SK-N-SH (cell line): ENCODE measurements around the gene PFKFB3. TPM values are rescaled to one million over a fixed set of nuclear protein-coding genes. Genes with fewer than 3 reads are reported as not detected.

Source experiments
- CTCF ChIA-PET: fragments of 300-600, 350-600 bp; formaldehyde crosslinking; extraction: SDS; loops from one replicate; lab custom pipeline; 2021; lab: Yijun Ruan, JAX
- POLR2A ChIA-PET: fragments of 350-600 bp; sonication (Branson Sonifier 250); formaldehyde crosslinking; extraction: SDS; loops from one replicate; lab custom pipeline; 2020; ENCODE audit warnings: antibody characterized with exemption, inconsistent platforms; lab: Yijun Ruan, JAX
- DNase-seq: peaks from one replicate; pipeline ENCODE4 v3.0.0; 2012
- H2AFZ ChIP-seq: fragments of 200-600 bp; sonication (generic); 2 replicates; pipeline ENCODE4 v1.8.1; 2016; ENCODE audit warnings: antibody characterized with exemption, mild to moderate bottlenecking, low read depth
- H3F3A ChIP-seq: fragments of 200-600 bp; sonication (generic); replicated peaks from 2 replicates; pipeline ENCODE3; 2016; ENCODE audit warnings: antibody characterized with exemption, mild to moderate bottlenecking; ENCODE audit not compliant: insufficient read depth
- H3K27ac ChIP-seq, 2 experiments: fragments of 200-500 bp in 1 of 2; fragments of 200-600 bp in 1 of 2; sonication (Bioruptor generic) in 1 of 2; sonication (generic), shearing (Covaris generic) in 1 of 2; 2 replicates each; pipeline versions ENCODE4 v1.5.1 to v1.6.1; 2014 to 2016; ENCODE audit warnings: low read depth in 2 of 2, inconsistent platforms in 1 of 2, low read length in 1 of 2, mild to moderate bottlenecking in 1 of 2, mixed read lengths in 1 of 2
- H3K27me3 ChIP-seq: fragments of 200-600 bp; sonication (generic), shearing (Covaris generic); 2 replicates; pipeline ENCODE4 v1.6.1; 2016; ENCODE audit warnings: mixed run types; ENCODE audit not compliant: insufficient read depth
- H3K36me3 ChIP-seq, 2 experiments: fragments of 200-500 bp in 1 of 2; fragments of 200-600 bp in 1 of 2; sonication (Bioruptor generic) in 1 of 2; sonication (generic) in 1 of 2; replicated peaks in 1 of 2; 2 replicates each; pipeline versions ENCODE3 to v1.5.1; 2014 to 2016; ENCODE audit warnings: low read length in 1 of 2, mild to moderate bottlenecking in 1 of 2; ENCODE audit not compliant: insufficient read depth in 2 of 2, control insufficient read depth in 1 of 2
- H3K4me1 ChIP-seq, 2 experiments: fragments of 200-500 bp in 1 of 2; fragments of 200-600 bp in 1 of 2; sonication (Bioruptor generic) in 1 of 2; sonication (generic), shearing (Covaris generic) in 1 of 2; 2 replicates each; pipeline versions ENCODE4 v1.5.1 to v1.6.1; 2014 to 2016; ENCODE audit warnings: low read depth in 1 of 2, low read length in 1 of 2, mixed run types in 1 of 2; ENCODE audit not compliant: insufficient read depth in 2 of 2, control insufficient read depth in 1 of 2
- H3K4me2 ChIP-seq: fragments of 200-600 bp; sonication (generic), shearing (Covaris generic); 2 replicates; pipeline ENCODE4 v1.6.1; 2017; ENCODE audit warnings: mixed run types
- H3K4me3 ChIP-seq, 2 experiments: fragments of 200-500 bp in 1 of 2; fragments of 200-600 bp in 1 of 2; sonication (Bioruptor generic) in 1 of 2; sonication (generic), shearing (Covaris generic) in 1 of 2; 2 replicates each; pipeline versions ENCODE4 v1.5.1 to v1.8.1; 2014 to 2016; ENCODE audit warnings: low read depth in 2 of 2, inconsistent platforms in 1 of 2, low read length in 1 of 2, mild to moderate bottlenecking in 1 of 2, mixed read lengths in 1 of 2, moderate library complexity in 1 of 2
- H3K79me2 ChIP-seq: fragments of 200-600 bp; sonication (generic); 2 replicates; pipeline ENCODE4 v1.8.1; 2017; ENCODE audit warnings: mild to moderate bottlenecking; ENCODE audit not compliant: insufficient read depth
- H3K9ac ChIP-seq: fragments of 200-600 bp; sonication (generic); 2 replicates; pipeline ENCODE4 v1.6.1; 2017; ENCODE audit warnings: mixed run types
- H3K9me2 ChIP-seq: fragments of 200-600 bp; sonication (generic); 2 replicates; pipeline ENCODE4 v1.6.1; 2017; ENCODE audit warnings: mixed run types
- H3K9me3 ChIP-seq: fragments of 200-600 bp; sonication (generic); 2 replicates; pipeline ENCODE4 v1.6.1; 2017; ENCODE audit warnings: mixed run types, mild to moderate bottlenecking, moderate library complexity
- H4K20me1 ChIP-seq: fragments of 200-600 bp; sonication (generic); 2 replicates; pipeline ENCODE4 v1.6.1; 2017; ENCODE audit warnings: mild to moderate bottlenecking, mixed run types; ENCODE audit not compliant: insufficient read depth
- CHD2 ChIP-seq: fragments of 150-350 bp; IDR thresholded peaks from 2 replicates; pipeline ENCODE4 v1.6.1; 2018; ENCODE audit warnings: low read length; ENCODE audit not compliant: partially characterized antibody
- ELF1 ChIP-seq: IDR thresholded peaks from 2 replicates; pipeline ENCODE4 v1.4.0; 2012
- EP300 ChIP-seq, 2 experiments: IDR thresholded peaks; 2 replicates each; pipeline versions ENCODE4 v1.4.0 to v1.6.1; 2012; ENCODE audit warnings: borderline replicate concordance in 1 of 2, low read depth in 1 of 2, low read length in 1 of 2
- EZH2phosphoT487 ChIP-seq: fragments of 200-600 bp; sonication (generic); IDR thresholded peaks from 2 replicates; pipeline ENCODE4 v1.6.1; 2017; ENCODE audit warnings: low read depth, mixed run types, mild to moderate bottlenecking, antibody characterized with exemption, moderate library complexity, borderline replicate concordance
- GATA2 ChIP-seq: sonication (generic); formaldehyde crosslinking; IDR thresholded peaks from 2 replicates; pipeline ENCODE4 v1.5.0; 2020; ENCODE audit warnings: mild to moderate bottlenecking, missing genetic modification reagents
- JUND ChIP-seq: IDR thresholded peaks from 2 replicates; pipeline ENCODE4 v1.4.0; 2012
- MXI1 ChIP-seq: IDR thresholded peaks from 2 replicates; pipeline ENCODE4 v1.6.1; 2012; ENCODE audit warnings: mild to moderate bottlenecking, low read depth, low read length, improper control_type of control experiment
- POLR2AphosphoS5 ChIP-seq: IDR thresholded peaks from 2 replicates; pipeline ENCODE4 v1.6.1; 2012; ENCODE audit warnings: low read depth, low read length
- RAD21 ChIP-seq: IDR thresholded peaks from 2 replicates; pipeline ENCODE4 v1.6.1; 2012; ENCODE audit warnings: mild to moderate bottlenecking, low read length
- RCOR1 ChIP-seq: fragments of 150-350 bp; IDR thresholded peaks from 2 replicates; pipeline ENCODE4 v1.6.1; 2017; ENCODE audit warnings: antibody characterized with exemption, low read length
- RXRA ChIP-seq: IDR thresholded peaks from 2 replicates; pipeline ENCODE4 v1.4.0; 2012; ENCODE audit warnings: low read depth, mild to moderate bottlenecking, borderline replicate concordance
- SIN3A ChIP-seq: IDR thresholded peaks from 2 replicates; pipeline ENCODE4 v1.6.1; 2012; ENCODE audit warnings: low read depth, mild to moderate bottlenecking, low read length, moderate library complexity, borderline replicate concordance
- TCF12 ChIP-seq: IDR thresholded peaks from 2 replicates; pipeline ENCODE4 v1.4.0; 2012
- TEAD4 ChIP-seq: IDR thresholded peaks from 2 replicates; pipeline ENCODE4 v1.4.0; 2012; ENCODE audit warnings: mild to moderate bottlenecking, borderline replicate concordance; ENCODE audit not compliant: insufficient read depth
- YY1 ChIP-seq: IDR thresholded peaks from 2 replicates; pipeline ENCODE4 v1.4.0; 2012; ENCODE audit warnings: low read depth, mild to moderate bottlenecking
- WGBS: methylation state at CpG from one replicate; pipeline ENCODE4 v1.1.6; 2017; ENCODE audit warnings: low lambda C conversion rate; 5-methylcytosine and 5-hydroxymethylcytosine counted together
- polyA plus RNA-seq, 3 experiments: library from polyadenylated mRNA; depleted of rRNA; stranded (reverse); fragments of >200 nt; gene quantifications; 2 replicates each; pipeline ENCODE4 v1.2.3, GENCODE V29; 2012
- TF ChIP-seq, protein P1 (sequence below): fragments of 200-600 bp; sonication (generic); IDR thresholded peaks from 2 replicates; pipeline ENCODE4 v1.6.1; 2017; ENCODE audit warnings: antibody characterized with exemption, mild to moderate bottlenecking, moderate library complexity
- TF ChIP-seq, protein P2 (sequence below): IDR thresholded peaks from 2 replicates; pipeline ENCODE4 v1.6.1; 2012; ENCODE audit warnings: mild to moderate bottlenecking, low read depth, low read length, moderate library complexity
- TF ChIP-seq, protein P3 (sequence below): fragments of 150-350 bp; IDR thresholded peaks from 2 replicates; pipeline ENCODE4 v1.6.1; 2017; ENCODE audit warnings: antibody characterized with exemption, low read length, low read depth, borderline replicate concordance
- TF ChIP-seq, protein P4 (sequence below): IDR thresholded peaks from 2 replicates; pipeline ENCODE4 v1.4.0; 2012; ENCODE audit warnings: low read depth, borderline replicate concordance
- TF ChIP-seq, protein P5 (sequence below): IDR thresholded peaks from 2 replicates; pipeline ENCODE4 v1.4.0; 2012; ENCODE audit warnings: low read depth

The PFKFB3 gene
- polyA plus RNA-seq, 1 of the 3 experiments (the other 2 are of a cell fraction): 59.7 TPM

DNA sequence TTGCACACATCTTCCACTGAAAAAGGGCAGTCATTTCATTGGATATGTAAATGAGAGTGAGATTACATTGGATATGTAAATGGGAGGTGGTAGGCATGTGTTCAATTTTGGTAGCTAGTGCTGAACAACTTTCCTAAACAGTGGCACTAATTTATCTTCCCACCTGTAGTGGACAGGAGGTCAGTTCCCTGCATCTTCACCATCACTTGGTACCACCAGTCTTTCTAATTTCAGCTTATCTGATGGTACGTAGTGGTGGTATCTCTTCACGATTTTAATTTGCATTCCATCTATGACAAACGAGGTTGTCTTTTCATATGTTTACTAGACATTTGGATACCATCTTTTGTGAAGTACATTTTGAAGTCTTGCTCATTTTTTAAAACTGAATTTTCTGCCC lies 58.1 kb downstream of the PFKFB3 start:
- H3F3A ChIP-seq: no peaks in the 10 kb centered on the region
- no peak for DNase-seq
- 56% methylated on average over 3 of the region's 3 CpGs for WGBS
- no peaks in the 10 kb centered on the region for H4K20me1 ChIP-seq
- CTCF ChIA-PET: no interaction called here
- no peaks in the 10 kb centered on the region for H3K36me3 ChIP-seq
- no peaks in the 10 kb centered on the region for H3K27me3 ChIP-seq
- H2AFZ ChIP-seq: no peak overlapping the region
- no peak overlapping the region for H3K27ac ChIP-seq
- POLR2A ChIA-PET: no interaction called here
- H3K9me3 ChIP-seq: no peaks in the 10 kb centered on the region; the same call in 1 of the 2 replicates
- H3K4me3 ChIP-seq: no peak overlapping the region
- no peaks in the 10 kb centered on the region for H3K79me2 ChIP-seq
- TF ChIP-seq, protein P1, sequence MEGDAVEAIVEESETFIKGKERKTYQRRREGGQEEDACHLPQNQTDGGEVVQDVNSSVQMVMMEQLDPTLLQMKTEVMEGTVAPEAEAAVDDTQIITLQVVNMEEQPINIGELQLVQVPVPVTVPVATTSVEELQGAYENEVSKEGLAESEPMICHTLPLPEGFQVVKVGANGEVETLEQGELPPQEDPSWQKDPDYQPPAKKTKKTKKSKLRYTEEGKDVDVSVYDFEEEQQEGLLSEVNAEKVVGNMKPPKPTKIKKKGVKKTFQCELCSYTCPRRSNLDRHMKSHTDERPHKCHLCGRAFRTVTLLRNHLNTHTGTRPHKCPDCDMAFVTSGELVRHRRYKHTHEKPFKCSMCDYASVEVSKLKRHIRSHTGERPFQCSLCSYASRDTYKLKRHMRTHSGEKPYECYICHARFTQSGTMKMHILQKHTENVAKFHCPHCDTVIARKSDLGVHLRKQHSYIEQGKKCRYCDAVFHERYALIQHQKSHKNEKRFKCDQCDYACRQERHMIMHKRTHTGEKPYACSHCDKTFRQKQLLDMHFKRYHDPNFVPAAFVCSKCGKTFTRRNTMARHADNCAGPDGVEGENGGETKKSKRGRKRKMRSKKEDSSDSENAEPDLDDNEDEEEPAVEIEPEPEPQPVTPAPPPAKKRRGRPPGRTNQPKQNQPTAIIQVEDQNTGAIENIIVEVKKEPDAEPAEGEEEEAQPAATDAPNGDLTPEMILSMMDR: no peak
- TF ChIP-seq RAD21 (no peak), GATA2 (CRISPR knock-in tag) (no peak), TCF12 (no peak), EP300 (IDR thresholded peaks at IDR 0.05; ENCODE audit: borderline replicate concordance in 1 of 2, low read depth in 1 of 2, low read length in 1 of 2) (no peak), TEAD4 (no peak)
- TF ChIP-seq, protein P2, sequence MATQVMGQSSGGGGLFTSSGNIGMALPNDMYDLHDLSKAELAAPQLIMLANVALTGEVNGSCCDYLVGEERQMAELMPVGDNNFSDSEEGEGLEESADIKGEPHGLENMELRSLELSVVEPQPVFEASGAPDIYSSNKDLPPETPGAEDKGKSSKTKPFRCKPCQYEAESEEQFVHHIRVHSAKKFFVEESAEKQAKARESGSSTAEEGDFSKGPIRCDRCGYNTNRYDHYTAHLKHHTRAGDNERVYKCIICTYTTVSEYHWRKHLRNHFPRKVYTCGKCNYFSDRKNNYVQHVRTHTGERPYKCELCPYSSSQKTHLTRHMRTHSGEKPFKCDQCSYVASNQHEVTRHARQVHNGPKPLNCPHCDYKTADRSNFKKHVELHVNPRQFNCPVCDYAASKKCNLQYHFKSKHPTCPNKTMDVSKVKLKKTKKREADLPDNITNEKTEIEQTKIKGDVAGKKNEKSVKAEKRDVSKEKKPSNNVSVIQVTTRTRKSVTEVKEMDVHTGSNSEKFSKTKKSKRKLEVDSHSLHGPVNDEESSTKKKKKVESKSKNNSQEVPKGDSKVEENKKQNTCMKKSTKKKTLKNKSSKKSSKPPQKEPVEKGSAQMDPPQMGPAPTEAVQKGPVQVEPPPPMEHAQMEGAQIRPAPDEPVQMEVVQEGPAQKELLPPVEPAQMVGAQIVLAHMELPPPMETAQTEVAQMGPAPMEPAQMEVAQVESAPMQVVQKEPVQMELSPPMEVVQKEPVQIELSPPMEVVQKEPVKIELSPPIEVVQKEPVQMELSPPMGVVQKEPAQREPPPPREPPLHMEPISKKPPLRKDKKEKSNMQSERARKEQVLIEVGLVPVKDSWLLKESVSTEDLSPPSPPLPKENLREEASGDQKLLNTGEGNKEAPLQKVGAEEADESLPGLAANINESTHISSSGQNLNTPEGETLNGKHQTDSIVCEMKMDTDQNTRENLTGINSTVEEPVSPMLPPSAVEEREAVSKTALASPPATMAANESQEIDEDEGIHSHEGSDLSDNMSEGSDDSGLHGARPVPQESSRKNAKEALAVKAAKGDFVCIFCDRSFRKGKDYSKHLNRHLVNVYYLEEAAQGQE: no peak
- no peaks in the 10 kb centered on the region for H3K9me2 ChIP-seq
- H3K4me2 ChIP-seq: no peak overlapping the region
- H3K9ac ChIP-seq: no peak overlapping the region
- H3K4me1 ChIP-seq: no peaks in the 10 kb centered on the region

DNA sequence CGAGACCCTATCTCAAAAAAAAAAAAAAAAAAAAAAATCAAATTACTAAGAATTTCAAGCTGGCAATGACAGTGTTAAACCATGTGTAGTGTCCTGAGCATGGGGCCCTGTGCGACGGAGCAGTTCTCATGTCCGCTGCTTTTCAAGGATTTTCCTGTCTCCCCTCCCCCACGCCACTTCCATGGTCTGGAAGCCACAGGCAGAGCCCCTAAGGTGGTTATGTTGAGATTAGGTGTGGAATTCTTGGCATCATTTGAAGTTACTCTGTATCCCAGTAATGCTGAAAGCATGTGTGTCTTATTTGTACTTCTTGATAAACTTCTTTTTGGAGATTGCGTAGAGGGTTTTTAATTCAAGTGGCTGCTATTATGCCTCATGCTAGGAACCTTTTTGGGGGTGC lies 65.2 kb downstream of the PFKFB3 start:
- H3K27ac ChIP-seq: no peak overlapping the region
- no peaks in the 10 kb centered on the region for H3K9me2 ChIP-seq
- H4K20me1 ChIP-seq: no peaks in the 10 kb centered on the region
- H3K27me3 ChIP-seq: no peaks in the 10 kb centered on the region
- ChIA-PET POLR2A (no interaction called here), CTCF (no interaction called here)
- no peaks in the 10 kb centered on the region for H3K79me2 ChIP-seq
- no peaks in the 10 kb centered on the region for H3K4me1 ChIP-seq
- no peak overlapping the region for H3K4me3 ChIP-seq
- H3K9ac ChIP-seq: no peak overlapping the region
- no peaks in the 10 kb centered on the region for H3K9me3 ChIP-seq
- H2AFZ ChIP-seq: no peak overlapping the region
- TF ChIP-seq SIN3A: no peak
- no peak for TF ChIP-seq EZH2phosphoT487
- no peak for TF ChIP-seq RXRA
- TF ChIP-seq GATA2 (CRISPR knock-in tag): no peak
- TF ChIP-seq RCOR1: no peak
- TF ChIP-seq EP300 (IDR thresholded peaks at IDR 0.05; ENCODE audit: borderline replicate concordance in 1 of 2, low read depth in 1 of 2, low read length in 1 of 2): no peak
- no peak for TF ChIP-seq JUND
- no peak for TF ChIP-seq CHD2
- TF ChIP-seq YY1: no peak
- no peak for TF ChIP-seq ELF1
- TF ChIP-seq RAD21: no peak
- no peak for TF ChIP-seq TEAD4
- TF ChIP-seq, protein P3, sequence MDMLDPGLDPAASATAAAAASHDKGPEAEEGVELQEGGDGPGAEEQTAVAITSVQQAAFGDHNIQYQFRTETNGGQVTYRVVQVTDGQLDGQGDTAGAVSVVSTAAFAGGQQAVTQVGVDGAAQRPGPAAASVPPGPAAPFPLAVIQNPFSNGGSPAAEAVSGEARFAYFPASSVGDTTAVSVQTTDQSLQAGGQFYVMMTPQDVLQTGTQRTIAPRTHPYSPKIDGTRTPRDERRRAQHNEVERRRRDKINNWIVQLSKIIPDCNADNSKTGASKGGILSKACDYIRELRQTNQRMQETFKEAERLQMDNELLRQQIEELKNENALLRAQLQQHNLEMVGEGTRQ: no peak
- TF ChIP-seq, protein P4, sequence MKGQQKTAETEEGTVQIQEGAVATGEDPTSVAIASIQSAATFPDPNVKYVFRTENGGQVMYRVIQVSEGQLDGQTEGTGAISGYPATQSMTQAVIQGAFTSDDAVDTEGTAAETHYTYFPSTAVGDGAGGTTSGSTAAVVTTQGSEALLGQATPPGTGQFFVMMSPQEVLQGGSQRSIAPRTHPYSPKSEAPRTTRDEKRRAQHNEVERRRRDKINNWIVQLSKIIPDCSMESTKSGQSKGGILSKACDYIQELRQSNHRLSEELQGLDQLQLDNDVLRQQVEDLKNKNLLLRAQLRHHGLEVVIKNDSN: no peak
- no peak for TF ChIP-seq POLR2AphosphoS5
- TF ChIP-seq, protein P5, sequence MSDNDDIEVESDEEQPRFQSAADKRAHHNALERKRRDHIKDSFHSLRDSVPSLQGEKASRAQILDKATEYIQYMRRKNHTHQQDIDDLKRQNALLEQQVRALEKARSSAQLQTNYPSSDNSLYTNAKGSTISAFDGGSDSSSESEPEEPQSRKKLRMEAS: no peak
- TF ChIP-seq TCF12: no peak
- no peak for TF ChIP-seq MXI1
- no peak overlapping the region for H3K4me2 ChIP-seq
- H3K36me3 ChIP-seq: no peaks in the 10 kb centered on the region
- H3F3A ChIP-seq: no peaks in the 10 kb centered on the region
- DNase-seq: no peak
- 80% methylated on average over 6 of the region's 6 CpGs for WGBS
